Right kidney (tissue), 9 donors: Measurements from ENCODE around the gene GCM1.
"Not testable (repeated sequence)": the region's sequence is repeated elsewhere in the genome, so short reads cannot be mapped to it uniquely, and the experiment has no call there.

Experiments
- DNase-seq: peaks from one replicate; pipeline ENCODE4 v3.0.0-alpha.2; 2016
- long read RNA-seq, 8 donors: transcript quantifications; one replicate each; lab custom pipeline, GENCODE V29; 2026

Gene GCM1
- long read RNA-seq, donor 1, result 0 reads
- long read RNA-seq, donor 2, result 0 reads
- long read RNA-seq, donor 3, result 0 reads
- long read RNA-seq, donor 4, result 0 reads
- long read RNA-seq, donor 5, result 0 reads
- long read RNA-seq, donor 6, result 0 reads
- long read RNA-seq, donor 7, result 0 reads
- long read RNA-seq, donor 8, result 0 reads

GRCh38 chr6:53148684-53149083, at the start of gene GCM1:
Gene GCM1 (minus strand): TSS chr6:53148841. CDS start chr6:53145632, 3,209 bp downstream.
- DNase-seq, result no peak

DNA sequence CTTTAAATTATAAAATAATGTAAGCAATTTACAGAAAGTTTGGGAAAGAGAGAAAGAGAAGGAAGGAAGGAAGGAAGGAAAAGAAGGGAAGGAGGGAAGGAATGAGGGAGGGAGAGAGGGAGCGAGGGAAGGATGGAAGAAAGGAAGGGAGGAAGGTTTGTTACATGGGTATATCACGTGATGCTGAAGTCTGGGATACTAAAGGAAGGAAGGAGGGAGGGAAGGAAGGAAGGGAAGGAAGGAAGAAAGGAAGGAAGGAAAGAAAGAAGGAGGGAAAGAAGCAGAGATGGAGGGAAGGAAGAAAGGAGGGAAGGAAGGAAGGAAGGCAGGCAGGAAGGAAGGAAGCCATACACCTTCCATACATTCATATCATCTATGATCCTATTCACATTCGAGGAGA, 48.9 kb upstream of the GCM1 start:
- DNase-seq, result no peak

DNA sequence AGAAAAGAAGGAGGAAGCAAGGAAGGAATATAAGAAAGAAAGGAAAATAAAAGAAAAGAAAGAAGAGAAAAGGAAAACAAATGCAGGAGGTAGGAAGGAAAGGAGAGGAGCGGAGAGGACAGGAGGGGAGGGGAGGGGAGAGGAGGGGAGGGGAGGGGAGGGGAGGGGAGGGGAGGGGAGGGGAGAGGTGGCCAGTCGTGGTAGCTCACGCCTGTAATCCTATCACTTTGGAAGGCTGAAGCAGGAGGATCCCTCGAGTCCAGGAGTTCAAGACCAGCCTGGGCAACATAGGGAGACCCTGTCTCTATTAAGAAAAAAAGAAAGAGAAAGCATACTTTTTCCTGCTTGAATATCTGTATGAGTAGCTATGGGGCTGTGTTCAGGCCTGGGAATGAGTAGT, 46.4 kb upstream of the GCM1 start:
- DNase-seq, result no peak

GRCh38 chr6:53192682-53193188, 44.1 kb upstream of the GCM1 start:
- DNase-seq, result peak; percentile 24

DNA sequence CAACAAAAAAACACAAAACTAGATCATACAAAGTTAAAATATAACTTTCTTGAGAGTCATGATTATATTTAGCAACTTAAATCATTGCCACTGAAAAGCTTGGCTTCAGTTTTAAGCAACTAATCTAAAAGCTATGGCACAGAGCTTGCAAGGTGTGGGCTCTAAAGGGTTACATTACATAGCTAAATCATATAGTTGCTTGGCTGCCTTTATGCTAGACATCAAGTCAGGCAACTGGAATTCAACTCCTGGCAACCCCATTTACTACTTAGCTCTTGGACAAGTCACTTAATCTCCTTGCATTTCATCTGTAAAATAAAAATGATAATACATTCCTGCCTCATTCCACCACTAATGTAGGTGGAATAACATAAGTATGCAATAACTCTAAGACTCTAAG, 40.9 kb upstream of the GCM1 start:
- no peak for DNase-seq

- no peak for DNase-seq
These were observed 40.2 kb upstream of the GCM1 start for GRCh38 chr6:53188833-53189232.

GRCh38 chr6:53180678-53181077, 32.0 kb upstream of the GCM1 start:
- DNase-seq, result no peak

- DNase-seq, result no peak
These were observed 31.5 kb upstream of the GCM1 start for GRCh38 chr6:53179961-53180651.

DNA sequence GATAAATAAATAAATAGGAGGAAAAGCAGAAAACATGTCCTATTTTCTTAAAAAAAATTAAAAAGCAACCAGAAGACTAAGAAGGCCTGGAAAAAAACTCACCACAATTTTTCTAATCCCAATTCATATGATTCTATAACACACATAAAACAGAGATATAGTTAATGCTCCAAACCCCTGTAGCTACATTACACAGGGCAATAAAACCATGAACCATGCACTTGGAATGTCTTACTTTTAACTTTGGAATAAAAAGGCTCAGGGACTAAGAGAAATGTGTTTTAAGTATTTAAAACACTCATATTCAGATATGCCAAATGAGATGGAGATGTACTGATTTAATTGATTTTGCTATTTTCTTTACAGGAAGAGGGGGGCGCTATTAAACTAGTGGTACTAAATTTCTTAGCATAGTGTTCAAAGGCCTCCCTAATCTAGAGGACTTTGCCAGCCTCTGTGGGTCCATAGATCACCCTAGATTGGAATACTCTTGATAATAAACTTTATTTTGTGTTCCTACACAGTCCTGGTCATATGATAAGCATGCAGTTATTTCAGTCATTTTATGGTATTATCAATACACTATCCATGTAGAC, 30.3 kb upstream of the GCM1 start:
- DNase-seq, result no peak

DNA sequence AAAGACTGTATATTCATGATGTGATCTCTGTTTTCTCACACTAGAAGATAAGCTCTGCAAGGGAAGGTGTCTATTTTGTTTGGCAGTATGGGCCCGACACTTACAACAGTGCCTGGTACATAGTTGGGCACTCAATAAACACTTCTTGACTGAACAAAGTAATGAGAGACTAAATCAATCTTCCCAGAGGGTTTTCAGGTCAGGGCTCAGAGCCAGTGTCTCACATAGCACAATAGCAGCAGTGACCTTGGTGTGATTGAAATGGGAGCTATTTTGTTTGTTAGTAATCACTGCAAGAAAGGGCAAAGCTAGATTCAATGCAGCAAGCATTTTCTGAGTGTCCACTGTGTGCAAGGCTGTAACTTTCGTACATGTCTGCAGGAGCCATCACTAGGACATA, 26.4 kb upstream of the GCM1 start:
- DNase-seq, result no peak

- no peak for DNase-seq
These were observed 23.8 kb upstream of the GCM1 start for GRCh38 chr6:53172468-53172803.

DNA sequence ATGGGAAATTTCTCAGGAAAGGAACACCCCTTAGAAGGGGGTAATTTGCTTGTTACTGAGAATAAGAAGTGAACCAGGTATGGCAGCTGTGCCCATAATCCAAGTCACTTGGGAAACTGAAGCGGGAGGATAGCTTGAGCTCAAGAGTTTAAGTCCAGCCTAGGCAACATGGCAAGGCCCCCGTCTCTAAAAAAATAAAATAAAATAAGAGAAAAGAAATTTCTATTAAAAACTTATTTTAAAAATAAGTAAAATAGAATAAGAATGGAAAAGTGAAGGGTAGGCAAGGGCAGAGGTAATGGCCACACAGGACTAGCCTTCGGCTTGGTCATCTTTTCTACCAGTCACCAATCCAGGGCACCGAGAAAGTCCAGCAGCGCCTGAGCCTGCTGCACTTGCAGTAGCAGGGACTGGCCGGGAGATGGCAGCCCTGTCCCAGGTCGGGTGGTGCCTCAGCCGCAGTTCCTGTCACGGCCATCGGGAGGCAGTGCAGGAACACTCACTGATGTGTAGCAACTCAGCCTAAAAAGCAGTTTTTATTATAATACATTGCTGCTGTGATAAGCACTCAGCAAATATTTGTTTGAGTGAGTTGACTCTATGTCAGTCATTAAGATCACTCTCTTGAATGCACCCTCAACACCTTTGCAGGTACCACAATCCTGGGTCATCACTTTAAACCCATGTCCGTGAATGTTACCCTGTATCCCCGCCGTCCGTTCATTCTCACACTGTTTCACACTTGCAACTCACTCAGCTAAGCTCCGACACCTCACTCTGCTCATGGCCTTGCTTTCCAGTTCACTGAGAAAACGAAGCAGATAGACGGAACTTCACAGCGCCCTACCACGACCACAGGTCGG, 23.2 kb upstream of the GCM1 start:
- peak; percentile 69 for DNase-seq

DNA sequence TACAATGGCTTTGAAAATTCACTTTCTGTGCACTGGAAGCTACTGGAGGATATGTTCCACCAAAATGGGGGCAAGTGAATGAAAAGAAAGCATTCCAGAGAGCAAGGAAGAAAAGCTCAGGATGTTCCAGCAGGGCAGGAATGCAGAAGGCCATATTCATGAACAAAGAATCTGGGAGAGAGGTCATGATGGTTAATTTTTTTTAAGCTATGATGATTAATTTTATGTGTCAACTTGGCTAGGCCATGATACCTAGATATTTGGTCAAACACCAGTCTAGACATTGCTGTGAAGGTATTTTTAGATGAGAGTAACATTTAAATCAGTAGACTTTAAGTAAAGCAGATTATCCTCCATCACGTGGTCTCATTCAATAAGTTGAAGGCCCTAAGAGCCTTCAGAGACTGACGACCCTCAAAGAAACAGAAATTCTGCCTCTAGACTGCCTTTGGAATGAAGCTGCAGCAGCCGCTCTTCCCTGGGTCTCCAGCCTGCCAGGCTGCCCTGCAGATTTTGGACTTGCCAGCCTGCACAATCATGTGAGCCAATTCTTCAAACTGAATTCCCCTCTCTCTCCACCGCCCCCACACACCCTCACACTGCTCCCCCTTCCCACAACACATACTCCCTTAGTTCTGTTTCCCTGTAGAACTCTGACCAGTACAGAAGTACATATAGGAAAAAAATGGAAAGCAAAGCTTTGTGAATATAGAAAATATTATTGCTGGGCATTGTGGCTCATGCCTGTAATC, 20.1 kb upstream of the GCM1 start:
- DNase-seq, result no peak

DNA sequence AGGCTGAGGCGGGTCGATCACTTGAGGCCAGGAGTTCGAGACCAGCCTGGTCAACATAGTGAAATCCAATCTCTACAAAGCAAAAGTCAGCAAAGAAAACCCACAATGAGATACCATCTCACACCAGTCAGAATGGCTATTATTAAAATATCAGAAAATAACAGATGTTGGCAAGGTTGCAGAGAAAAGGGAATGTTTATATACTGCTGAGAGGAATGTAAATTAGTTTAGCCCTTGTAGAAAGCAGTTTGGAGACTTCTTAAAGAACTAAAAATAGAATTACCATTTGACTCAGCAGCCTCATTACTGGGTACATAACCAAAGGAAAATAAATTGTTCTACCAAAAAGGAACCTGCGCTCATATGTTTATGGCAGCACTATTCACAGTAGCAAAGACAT, 16.7 kb upstream of the GCM1 start:
- DNase-seq, result no peak

- DNase-seq, result no peak
These were observed 14.0 kb upstream of the GCM1 start for GRCh38 chr6:53162606-53163005.

GRCh38 chr6:53161481-53162009, 12.9 kb upstream of the GCM1 start:
- DNase-seq, result no peak

DNA sequence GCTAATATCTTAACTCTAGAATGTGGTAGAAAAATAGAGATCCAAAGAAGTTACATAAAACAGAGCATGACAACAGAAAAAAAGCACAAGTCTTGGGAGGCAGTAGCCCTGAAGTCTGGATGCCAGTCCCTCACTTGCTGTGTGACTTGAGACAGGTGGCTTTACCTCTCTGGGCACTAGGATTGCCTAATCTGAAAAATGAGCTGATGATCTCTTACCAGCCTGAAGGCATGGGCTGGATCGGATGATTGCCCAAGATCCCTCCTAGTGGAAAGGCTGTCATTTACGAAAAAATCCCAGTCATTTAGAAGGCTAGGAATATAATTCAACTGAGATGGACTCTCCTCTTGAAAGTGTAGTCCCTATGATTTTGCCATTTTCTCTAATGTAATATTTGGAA, 10.9 kb upstream of the GCM1 start:
- DNase-seq, result no peak

DNA sequence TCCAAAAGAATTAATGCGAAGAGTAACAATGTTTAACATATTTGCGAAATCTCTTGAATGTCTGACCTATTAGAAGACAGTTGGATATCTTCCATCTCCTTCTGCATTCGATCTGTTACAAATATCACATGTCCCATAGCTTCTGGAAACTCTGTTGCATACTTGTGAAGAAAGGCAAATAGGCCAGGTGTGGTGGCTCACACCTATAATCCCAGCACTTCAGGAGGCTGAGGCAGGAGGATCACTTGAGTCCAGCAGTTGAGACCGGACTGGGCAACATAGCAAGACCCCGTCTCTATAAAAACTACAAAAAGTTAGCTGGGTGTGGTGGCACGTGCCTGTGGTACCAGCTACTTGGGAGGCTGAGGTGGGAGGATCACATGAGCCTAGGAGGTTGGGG, 9.4 kb upstream of the GCM1 start:
- DNase-seq, result not testable (repeated sequence)

DNA sequence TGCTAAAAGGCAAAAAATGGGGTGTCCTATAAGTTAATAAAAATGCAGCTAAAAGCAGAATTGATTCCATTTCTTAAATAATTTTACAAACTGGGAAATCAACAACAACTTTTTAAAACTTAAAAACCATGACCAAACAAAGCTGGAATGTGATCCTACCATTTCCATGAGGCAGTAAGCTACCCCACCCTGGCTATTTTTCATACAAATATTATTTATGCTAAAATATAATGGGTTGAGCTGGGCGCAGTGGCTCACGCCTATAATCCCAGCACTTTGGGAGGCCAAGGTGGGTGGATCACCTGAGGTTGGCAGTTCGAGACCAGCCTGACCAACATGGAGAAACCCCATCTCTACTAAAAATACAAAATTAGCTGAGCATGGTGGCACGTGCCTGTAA, 6.6 kb upstream of the GCM1 start:
- DNase-seq, result not testable (repeated sequence)

- DNase-seq, result no peak
These were observed 6.2 kb upstream of the GCM1 start for GRCh38 chr6:53154794-53155193.

- DNase-seq, result no peak
These were observed 5.4 kb upstream of the GCM1 start for GRCh38 chr6:53154071-53154470.

GRCh38 chr6:53152576-53152975, 3.9 kb upstream of the GCM1 start:
- DNase-seq, result no peak
